Lower leg skin (tissue), 4 donors: Measurements from ENCODE around the gene ILDR2. TPM values are rescaled to one million over a fixed set of nuclear protein-coding genes. Genes with fewer than 3 reads are reported as not detected.

Source experiments
- DNase-seq, 2 donors: peaks; one replicate each; pipeline ENCODE4 v3.0.0-alpha.2; 2019; ENCODE audit warnings: low spot score in 2 of 2
- H3K4me3 ChIP-seq: fragments of 200-600 bp; sonication (generic); 2 replicates; pipeline ENCODE4 v1.5.1; 2017; ENCODE audit warnings: mild to moderate bottlenecking, low read depth; ENCODE audit not compliant: poor library complexity, severe bottlenecking
- POLR2A ChIP-seq, 2 donors: fragments of 450-650 bp; IDR thresholded peaks; one replicate each; pipeline ENCODE4 v1.6.1; 2016 to 2017; ENCODE audit warnings: antibody characterized with exemption in 2 of 2, mild to moderate bottlenecking in 1 of 2, moderate library complexity in 1 of 2
- WGBS, 2 donors: methylation state at CpG; one replicate each; pipeline ENCODE4 v1.1.5; 2018; 5-methylcytosine and 5-hydroxymethylcytosine counted together
- intact Hi-C: fragments of 100-400 bp; cut with DNase I; formaldehyde crosslinking; loops from one replicate; pipeline ENCODE4 v1.15.0; 2023; ENCODE audit warnings: low total_unique reads
- total RNA-seq, 4 donors: library from RNA; depleted of rRNA; stranded (reverse); fragments of >200 nt; gene quantifications; one replicate each; pipeline ENCODE4 v1.1.0, GENCODE V29; 2016
- TF ChIP-seq, protein P1 (sequence below), 3 donors: fragments of 450-650 bp; IDR thresholded peaks; one replicate each; pipeline ENCODE4 v1.5.1; 2016; ENCODE audit warnings: antibody characterized with exemption in 3 of 3, mild to moderate bottlenecking in 3 of 3, moderate library complexity in 2 of 3

Gene ILDR2
- total RNA-seq, 4 donors from 2014 or later: 0.29 to 0.46 (median 0.42) TPM; not detected in 1

DNA sequence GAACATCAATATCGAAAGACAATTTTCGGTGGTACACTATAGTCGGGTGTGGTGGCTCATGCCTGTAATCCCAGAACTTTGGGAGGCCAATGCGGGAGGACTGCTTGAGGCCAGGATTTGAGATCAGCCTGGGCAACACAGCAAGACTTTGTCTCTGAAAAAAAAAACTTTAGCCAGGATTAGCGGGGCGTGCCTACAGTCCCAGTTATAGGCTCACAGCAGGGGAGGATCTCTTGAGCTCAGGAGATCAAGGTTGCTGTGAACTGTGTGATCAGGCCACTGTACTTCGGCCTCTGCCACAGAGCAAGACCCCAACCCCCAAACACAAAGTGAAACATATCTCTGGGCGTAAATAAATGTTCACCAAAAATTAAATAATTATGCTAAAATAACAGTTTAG, 100.9 kb downstream of the ILDR2 start:
- no peak for DNase-seq
- no peak overlapping the region for H3K4me3 ChIP-seq
- no peak for TF ChIP-seq POLR2A (IDR thresholded peaks at IDR 0.05)
- TF ChIP-seq, protein P1, sequence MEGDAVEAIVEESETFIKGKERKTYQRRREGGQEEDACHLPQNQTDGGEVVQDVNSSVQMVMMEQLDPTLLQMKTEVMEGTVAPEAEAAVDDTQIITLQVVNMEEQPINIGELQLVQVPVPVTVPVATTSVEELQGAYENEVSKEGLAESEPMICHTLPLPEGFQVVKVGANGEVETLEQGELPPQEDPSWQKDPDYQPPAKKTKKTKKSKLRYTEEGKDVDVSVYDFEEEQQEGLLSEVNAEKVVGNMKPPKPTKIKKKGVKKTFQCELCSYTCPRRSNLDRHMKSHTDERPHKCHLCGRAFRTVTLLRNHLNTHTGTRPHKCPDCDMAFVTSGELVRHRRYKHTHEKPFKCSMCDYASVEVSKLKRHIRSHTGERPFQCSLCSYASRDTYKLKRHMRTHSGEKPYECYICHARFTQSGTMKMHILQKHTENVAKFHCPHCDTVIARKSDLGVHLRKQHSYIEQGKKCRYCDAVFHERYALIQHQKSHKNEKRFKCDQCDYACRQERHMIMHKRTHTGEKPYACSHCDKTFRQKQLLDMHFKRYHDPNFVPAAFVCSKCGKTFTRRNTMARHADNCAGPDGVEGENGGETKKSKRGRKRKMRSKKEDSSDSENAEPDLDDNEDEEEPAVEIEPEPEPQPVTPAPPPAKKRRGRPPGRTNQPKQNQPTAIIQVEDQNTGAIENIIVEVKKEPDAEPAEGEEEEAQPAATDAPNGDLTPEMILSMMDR (IDR thresholded peaks at IDR 0.05): no peak
- 92% methylated on average over 8 of the region's 8 CpGs for WGBS, 2 donors
- intact Hi-C loops: no loop called here

DNA sequence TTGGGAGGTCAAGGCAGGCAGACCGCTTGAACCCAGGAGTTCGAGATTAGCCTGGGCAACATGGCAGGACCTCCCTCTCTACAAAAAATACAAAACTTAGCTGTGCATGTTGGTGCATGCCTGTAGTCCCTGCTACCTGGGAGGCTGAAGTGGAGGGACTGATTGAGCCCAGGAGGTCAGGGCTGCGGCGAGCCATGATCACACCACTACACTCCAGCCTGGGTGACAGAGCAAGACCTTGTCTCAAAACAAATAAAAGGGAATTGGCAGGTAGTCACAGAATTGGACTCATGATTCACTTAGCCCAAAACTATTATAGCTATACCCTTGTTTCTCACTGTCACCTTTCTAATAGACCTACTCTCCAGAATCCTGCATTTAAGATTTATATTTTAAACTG, 104.8 kb downstream of the ILDR2 start:
- WGBS, 2 donors: 90% methylated on average over 4 of the region's 4 CpGs
- DNase-seq: no peak
- no peak for TF ChIP-seq POLR2A (IDR thresholded peaks at IDR 0.05)
- TF ChIP-seq, protein P1 (IDR thresholded peaks at IDR 0.05): no peak
- H3K4me3 ChIP-seq: no peak overlapping the region
- intact Hi-C loops: no loop called here

DNA sequence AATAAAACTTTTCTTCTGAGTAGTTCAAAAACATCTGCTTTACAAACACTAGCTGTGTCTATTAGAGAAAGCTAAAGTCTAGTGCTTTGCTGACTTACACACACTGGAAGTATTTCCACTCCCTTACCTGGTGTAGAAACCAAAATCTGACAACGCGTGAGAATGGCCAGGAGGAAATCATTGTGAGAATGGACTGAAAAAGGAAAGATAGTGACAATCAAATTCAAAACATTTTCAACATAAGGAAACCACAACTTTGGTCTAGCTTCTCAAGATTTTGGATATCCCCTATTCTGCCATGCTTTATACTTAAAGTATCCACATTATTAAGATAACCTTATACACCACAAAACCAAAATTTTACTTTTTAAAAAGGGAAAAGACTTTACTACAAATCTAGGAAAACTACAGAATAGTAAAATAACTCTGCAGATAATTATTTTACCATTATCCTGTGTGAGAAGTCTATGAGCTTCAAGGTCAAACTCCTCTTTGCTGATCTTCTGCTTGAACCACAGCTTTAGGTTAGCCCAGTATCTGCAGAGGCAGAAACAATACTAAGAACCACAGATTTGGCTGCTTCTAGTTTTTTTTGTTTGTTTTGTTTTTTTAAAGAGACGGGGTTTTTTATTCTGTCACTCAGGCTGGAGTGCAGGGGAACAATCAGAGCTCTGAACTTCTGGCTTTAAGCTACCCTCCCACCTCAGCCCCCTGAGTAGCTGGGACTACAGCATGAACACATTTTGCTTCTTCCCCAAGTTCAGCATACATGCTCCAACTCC, 105.8 kb downstream of the ILDR2 start:
- no peak for DNase-seq
- no peak overlapping the region for H3K4me3 ChIP-seq
- intact Hi-C loops: no loop called here
- TF ChIP-seq, protein P1 (IDR thresholded peaks at IDR 0.05): no peak
- TF ChIP-seq POLR2A (IDR thresholded peaks at IDR 0.05): no peak
- WGBS, 2 donors: 72 to 82% methylated on average over 3 of the region's 3 CpGs

DNA sequence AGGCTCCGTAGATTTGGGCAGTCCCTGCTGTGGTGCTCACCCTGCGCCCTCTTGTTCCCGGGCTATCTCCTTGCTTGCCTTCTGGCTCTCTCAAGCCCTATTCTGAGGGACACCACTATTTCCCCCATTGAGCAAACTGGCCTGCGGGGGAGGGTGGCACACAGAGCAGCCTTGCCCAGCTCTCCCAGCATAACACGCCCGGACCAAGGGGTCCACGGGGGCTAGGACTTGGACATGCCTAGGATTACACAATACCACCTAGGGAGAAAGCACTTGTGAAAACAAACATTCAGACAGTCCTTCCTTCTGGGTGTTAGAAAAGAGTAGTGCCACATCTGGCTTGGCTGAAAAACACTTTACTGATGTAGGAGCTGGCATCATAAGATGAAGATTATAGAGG, 106.7 kb downstream of the ILDR2 start:
- no peak for TF ChIP-seq POLR2A (IDR thresholded peaks at IDR 0.05)
- TF ChIP-seq, protein P1 (IDR thresholded peaks at IDR 0.05): no peak
- DNase-seq: no peak
- intact Hi-C loops: no loop called here
- H3K4me3 ChIP-seq: no peak overlapping the region
- WGBS, 2 donors: 92 to 97% methylated on average over 6 of the region's 7 CpGs

DNA sequence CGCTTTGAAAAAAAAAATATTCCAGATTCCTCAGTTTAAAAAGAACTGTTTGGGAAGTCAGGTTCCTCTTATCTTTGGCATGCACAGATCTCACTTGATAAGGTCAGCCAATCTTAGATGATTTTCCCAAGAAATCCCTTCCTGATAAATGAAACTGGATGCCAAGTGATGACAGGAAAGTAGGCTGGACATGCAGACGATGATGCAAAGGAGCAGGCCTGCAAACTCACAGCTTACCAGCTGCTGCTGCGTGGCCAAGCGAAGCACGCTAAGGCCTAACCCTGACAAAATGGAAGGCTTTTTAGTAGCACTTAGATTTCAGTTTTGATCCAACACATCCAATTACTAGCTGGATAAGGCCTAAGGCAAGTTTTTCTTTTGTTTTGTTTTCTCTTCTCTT, 109.4 kb downstream of the ILDR2 start:
- H3K4me3 ChIP-seq: no peak overlapping the region
- WGBS, 2 donors: 76 to 85% methylated on average over 5 of the region's 5 CpGs
- intact Hi-C loops: no loop called here
- TF ChIP-seq, protein P1 (IDR thresholded peaks at IDR 0.05): no peak
- no peak for TF ChIP-seq POLR2A (IDR thresholded peaks at IDR 0.05)
- no peak for DNase-seq

DNA sequence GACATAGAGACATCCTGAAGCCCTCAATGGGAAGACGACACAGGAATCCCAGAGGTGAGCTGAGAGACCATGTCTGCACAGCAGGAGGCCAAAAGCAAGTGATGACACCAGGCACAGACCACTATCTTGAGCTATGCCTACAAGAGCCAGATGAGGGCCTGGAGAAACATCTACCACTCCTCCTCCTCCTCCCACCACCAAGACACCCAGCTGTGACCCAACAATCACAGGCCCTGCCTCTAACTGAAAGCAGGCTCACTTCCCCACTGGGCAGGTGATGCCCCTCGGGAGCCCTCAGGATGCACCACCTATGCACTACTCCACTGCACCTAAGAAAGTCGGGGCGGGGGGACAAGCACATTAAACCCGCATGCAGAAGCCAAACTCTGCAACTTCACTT, 115.7 kb downstream of the ILDR2 start:
- TF ChIP-seq, protein P1 (IDR thresholded peaks at IDR 0.05): no peak
- TF ChIP-seq POLR2A (IDR thresholded peaks at IDR 0.05): no peak
- intact Hi-C loops: no loop called here
- 76 to 87% methylated on average over 4 to 5 of the region's 5 CpGs for WGBS, 2 donors

More for the DNA sequence above, 115.7 kb downstream of the ILDR2 start:
- no peak for DNase-seq
- H3K4me3 ChIP-seq: no peak overlapping the region
